HG02840 (cell line): ENCODE results near the gene S100A12.

Experiments used
- ATAC-seq: cut with Tn5 transposase; IDR thresholded peaks from one replicate; pipeline ENCODE4 v1.9.1; 2021; ENCODE audit warnings: mild to moderate bottlenecking, moderate library complexity, moderate number of reproducible peaks; ENCODE audit not compliant: unreplicated experiment, low FRiP score

Gene S100A12

GRCh38 chr1:153397051-153397923, 21.9 kb upstream of the S100A12 start:
- no peak for ATAC-seq

- no peak for ATAC-seq
Observed at GRCh38 chr1:153396461-153396860, 21.0 kb upstream of the S100A12 start.

- ATAC-seq: no peak
Observed at GRCh38 chr1:153395776-153396175, 20.4 kb upstream of the S100A12 start.

- ATAC-seq: no peak
Observed at GRCh38 chr1:153395136-153395685, 19.8 kb upstream of the S100A12 start.

GRCh38 chr1:153394391-153394790, 19.0 kb upstream of the S100A12 start:
- ATAC-seq: no peak

GRCh38 chr1:153393926-153394325, 18.5 kb upstream of the S100A12 start:
- ATAC-seq: no peak

GRCh38 chr1:153392822-153393221, 17.4 kb upstream of the S100A12 start:
- ATAC-seq: no peak

GRCh38 chr1:153392258-153392657, 16.8 kb upstream of the S100A12 start:
- no peak for ATAC-seq

GRCh38 chr1:153390938-153391710, 15.7 kb upstream of the S100A12 start, which contains the start of gene S100A8:
Gene S100A8 (minus strand): TSS chr1:153391073. CDS start chr1:153390535, 538 bp downstream.
- ATAC-seq: no peak

- no peak for ATAC-seq
Observed at GRCh38 chr1:153389973-153390879, 14.8 kb upstream of the S100A12 start.

- ATAC-seq: no peak
Observed at GRCh38 chr1:153389401-153389800, 14.0 kb upstream of the S100A12 start.

- no peak for ATAC-seq
Observed at GRCh38 chr1:153387785-153388184, 12.4 kb upstream of the S100A12 start.

GRCh38 chr1:153387001-153387400, 11.6 kb upstream of the S100A12 start:
- ATAC-seq: no peak

GRCh38 chr1:153386500-153386901, 11.1 kb upstream of the S100A12 start:
- no peak for ATAC-seq

GRCh38 chr1:153384958-153385580, 9.6 kb upstream of the S100A12 start:
- ATAC-seq: no peak

GRCh38 chr1:153380711-153381110, 5.3 kb upstream of the S100A12 start:
- no peak for ATAC-seq

- no peak for ATAC-seq
Observed at GRCh38 chr1:153379591-153379990, 4.2 kb upstream of the S100A12 start.

- ATAC-seq: no peak
Observed at GRCh38 chr1:153374071-153374470, 1.4 kb downstream of the S100A12 start.

GRCh38 chr1:153372571-153372970, 2.9 kb downstream of the S100A12 start:
- ATAC-seq: no peak

- ATAC-seq: no peak
Observed at GRCh38 chr1:153371231-153371630, 4.2 kb downstream of the S100A12 start.
